GM19351 (cell line): ENCODE data around the gene NEUROG1.
"Not testable (repeated sequence)": the region's sequence is repeated elsewhere in the genome, so short reads cannot be mapped to it uniquely, and the experiment has no call there.

Experiments
- ATAC-seq: cut with Tn5 transposase; IDR thresholded peaks from one replicate; pipeline ENCODE4 v1.9.1; 2021; ENCODE audit warnings: mild to moderate bottlenecking, moderate library complexity; ENCODE audit not compliant: unreplicated experiment

NEUROG1 gene

DNA sequence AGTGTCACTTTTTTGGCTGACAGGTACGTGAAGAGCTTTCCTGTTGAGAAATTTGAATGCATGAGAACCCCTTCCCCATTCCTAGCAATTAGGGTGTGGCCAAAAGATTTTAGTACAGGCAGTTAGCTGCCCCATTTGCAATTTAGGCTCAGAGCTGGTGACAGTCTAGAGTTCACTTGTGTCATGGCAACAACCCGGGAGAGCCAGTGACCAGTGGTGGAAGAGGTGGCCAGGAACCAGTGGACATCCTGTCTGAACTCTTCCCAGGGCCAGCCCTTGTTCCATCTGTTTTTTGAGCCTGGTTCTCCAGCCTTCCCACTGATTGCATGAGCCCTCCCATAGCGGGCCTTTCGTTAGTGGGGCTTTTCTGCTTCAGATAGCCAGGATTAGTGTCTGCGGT lies 2.5 kb upstream of the NEUROG1 start:
- ATAC-seq = no peak

DNA sequence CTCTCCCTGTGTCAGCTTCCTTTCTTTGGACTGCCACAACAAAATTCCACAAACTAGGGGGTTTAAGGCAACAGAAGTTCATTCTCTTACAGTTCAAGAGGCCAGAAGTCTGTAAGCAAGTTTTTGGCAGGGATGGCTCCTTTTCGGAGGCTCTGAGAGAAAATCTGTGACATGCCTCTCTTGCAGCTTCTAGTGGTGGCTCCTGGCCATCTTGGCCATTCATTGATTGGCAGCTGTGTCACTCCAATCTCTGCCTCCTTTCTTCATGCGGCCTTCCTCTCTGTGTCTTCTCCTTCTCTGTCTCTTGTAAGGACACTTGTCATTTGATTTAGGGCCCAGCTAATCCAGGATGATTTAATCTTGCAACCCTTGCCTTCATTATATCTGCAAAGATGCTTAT lies 2.0 kb upstream of the NEUROG1 start:
- no peak for ATAC-seq

DNA sequence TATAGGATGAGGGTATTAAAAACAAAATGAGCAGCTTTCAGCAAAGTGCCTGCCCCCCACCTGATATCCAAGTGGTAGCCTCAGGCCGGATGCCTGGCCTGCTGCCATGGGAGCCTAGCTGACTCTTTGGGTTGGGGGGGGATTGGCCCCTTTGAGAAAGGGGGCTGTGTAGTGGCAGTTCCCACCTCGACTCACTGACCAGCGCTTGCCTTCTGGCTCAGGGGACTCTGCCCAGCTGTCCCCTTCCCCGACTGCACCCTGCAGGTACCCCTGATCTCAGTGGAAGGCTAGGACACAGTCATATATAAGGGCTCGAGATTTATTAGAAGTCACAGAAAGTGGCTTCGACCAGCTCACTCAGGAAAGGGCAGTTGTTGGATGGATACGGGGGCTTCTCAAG lies 1.5 kb upstream of the NEUROG1 start:
- no peak for ATAC-seq

DNA sequence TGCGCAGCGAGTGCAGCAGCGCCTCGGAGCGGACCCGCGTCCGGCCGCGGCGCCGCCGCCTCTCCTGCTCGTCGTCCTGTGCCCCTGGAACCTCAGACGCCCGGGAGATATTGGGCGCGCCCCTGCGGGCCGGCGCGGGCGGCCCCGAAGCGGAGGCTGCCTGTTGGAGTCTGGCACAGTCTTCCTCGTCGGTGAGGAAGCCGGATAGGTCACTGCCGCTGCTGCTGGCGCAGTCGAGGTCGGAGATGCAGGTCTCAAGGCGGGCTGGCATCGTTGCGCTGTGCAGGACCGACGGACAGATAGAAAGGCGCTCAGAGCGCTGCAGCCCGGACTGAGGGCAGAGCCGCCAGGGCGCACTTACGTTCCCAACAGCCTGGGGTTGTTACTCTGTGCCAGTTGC lies 344 bp downstream of the NEUROG1 start:
- ATAC-seq = no peak

DNA sequence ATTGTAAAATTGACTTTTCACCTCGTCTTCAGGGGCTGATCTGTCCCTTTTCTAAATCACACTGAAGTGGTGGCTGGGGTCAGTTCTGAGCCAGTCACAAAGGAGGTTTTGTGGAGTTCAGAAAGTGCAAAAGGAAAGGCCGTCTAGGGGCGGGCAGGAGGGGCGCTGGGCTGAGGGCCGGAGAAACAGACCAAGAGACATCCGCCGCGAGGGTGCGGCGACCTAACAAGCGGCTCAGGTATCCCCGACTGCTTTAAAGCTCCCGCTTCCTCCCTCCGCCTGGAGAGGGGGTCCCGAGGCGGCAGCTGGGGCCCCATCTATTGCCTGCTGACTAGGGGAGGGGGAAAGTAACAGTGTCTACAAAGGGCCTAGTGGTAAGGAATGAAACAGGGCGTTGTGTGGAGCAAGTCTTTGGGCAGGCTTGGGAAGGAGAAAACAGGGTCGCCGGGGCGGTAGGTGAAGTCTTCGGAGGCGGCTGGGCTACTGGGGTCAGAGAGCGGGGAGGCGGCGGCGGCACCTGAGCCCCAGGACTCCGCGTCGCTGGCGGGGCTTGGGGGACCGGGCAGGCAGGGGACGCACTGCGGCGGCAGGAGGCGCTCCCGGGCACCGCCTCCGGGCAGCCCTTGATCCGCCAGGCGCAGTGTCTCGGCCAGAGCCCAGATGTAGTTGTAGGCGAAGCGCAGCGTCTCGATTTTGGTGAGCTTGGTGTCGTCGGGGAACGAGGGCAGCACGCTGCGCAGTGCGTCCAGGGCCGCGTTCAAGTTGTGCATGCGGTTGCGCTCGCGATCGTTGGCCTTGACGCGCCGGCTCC lies 950 bp downstream of the NEUROG1 start:
- ATAC-seq = no peak

DNA sequence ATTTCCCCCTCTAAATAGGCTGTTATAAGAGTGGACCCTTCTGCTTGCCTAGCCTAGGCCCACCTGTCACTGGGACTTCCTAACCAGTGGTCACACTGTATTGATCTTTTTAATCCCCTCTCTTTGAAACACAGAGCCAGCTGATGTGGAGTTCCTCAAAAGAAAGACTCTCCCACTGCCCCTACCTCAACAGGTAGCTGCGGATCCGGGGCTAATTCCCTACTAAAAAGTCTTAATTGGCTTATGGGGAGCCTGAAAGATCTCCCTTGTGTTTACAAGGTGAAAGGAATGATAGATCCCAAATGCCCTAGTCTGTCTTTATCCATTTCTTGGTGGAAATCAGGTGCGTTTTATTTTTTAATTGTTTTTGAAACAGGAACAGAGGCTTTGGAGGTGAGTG lies 2.0 kb downstream of the NEUROG1 start:
- ATAC-seq = no peak

DNA sequence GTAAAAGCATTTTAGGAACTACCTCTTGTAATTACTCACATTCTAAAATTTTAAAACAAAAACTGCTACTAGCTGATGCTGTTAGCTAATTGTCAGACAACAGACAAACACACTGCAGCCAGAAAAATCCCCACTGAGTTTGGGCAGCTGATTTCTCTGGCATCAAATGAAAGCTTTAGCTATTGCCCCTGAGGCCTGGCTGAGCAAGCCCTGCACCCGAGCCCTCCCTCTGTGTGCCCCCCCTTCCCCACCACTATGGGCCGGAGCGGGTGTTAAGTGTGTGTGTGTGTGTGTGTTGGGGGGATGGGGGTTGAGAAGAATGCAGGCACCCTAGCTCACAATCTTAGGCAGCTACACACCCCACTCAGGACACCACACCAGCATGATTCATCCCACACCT lies 2.4 kb downstream of the NEUROG1 start:
- ATAC-seq = no peak

DNA sequence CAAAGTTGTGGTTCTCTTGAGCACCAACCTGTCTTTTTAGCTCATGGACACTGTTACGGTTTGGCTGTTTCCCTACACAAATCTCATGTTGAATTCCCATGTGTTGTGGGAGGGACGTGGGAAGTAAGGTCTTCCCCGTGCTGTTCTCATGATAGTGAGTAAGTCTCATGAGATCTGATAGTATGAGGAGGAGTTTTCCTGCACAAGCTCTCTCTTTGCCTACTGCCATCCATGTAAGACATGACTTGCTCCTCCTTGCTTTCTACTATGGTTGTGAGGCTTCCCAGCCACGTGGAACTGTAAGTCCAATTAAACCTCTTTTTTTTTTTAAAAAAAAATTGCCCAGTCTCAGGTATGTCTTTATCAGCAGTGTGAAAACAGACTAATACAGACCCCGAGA lies 6.2 kb downstream of the NEUROG1 start:
- ATAC-seq = not testable (repeated sequence)

DNA sequence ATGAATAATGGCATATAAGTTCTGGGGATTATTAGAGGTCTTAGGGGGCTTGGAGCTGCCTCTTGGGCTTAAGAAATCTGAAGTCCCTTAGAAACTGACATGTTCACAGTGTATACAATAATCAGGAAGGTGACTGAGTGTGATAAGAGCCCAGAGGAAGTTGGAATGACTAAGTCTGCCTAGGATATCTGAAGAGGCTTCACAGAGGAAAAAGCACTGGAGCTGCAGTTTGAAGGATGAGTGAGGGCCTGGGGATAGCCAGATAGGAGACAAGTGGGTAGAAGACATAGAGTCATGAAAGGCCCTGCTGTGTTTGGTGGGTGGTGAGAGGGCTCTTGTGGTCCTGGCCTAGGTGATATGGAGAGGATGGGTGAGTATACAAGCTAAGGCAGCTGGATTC lies 8.8 kb downstream of the NEUROG1 start:
- no peak for ATAC-seq

DNA sequence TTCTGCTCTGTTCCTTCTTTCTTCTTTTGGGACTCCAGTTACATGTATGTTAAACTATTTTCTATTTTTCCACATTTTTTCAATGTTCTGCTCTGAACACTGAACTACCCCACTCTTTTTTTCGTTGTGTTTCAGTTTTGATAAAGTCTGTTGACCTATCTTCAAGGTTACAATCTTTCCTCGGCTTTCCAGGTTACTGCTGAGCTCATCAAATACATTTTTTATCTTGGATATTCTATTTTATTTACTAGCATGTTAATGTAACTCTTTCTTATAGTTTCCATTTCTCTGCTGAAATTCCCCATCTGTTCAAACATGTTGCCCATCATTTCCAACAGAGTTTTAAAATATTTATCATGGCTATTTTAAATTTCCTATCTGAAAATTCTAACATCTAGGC lies 13.8 kb downstream of the NEUROG1 start:
- ATAC-seq = no peak

DNA sequence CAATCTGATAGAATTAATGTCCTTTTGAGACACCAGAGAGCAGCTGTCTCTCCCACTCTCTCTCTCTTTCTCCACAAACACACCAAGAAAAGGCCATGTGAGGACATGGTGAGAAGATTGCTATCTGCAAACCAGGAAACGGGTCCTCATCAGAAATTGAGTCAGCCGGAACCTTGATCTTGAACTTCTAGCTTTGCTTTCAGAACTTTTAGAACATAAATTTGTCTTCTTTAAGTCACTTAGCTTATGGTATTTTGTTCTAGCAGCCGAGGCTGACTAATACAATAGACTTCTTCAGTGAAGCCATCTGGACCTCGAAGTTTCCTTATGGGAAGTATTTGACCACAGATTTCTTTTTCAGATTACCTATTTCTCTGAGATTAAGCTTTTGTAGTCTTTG lies 18.1 kb downstream of the NEUROG1 start:
- no peak for ATAC-seq

DNA sequence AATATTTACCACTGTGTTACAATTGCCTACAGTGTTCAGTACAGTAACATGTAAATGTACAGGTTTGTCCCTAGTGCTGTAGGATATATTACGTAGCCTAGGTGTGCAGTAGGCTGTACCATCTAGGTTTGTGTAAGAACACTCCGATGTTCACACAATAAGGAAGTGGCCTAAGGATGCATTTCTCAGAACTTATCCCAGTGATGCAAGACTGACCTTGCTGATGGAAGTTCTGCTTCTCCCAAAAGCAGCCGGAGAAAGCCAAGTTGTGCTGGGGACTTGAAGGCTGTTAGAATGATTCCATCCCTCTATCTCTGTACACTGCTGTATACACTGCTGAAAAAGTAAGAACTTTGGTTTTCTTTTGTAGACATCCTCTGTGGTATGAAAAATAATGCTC lies 21.6 kb downstream of the NEUROG1 start:
- ATAC-seq = no peak

DNA sequence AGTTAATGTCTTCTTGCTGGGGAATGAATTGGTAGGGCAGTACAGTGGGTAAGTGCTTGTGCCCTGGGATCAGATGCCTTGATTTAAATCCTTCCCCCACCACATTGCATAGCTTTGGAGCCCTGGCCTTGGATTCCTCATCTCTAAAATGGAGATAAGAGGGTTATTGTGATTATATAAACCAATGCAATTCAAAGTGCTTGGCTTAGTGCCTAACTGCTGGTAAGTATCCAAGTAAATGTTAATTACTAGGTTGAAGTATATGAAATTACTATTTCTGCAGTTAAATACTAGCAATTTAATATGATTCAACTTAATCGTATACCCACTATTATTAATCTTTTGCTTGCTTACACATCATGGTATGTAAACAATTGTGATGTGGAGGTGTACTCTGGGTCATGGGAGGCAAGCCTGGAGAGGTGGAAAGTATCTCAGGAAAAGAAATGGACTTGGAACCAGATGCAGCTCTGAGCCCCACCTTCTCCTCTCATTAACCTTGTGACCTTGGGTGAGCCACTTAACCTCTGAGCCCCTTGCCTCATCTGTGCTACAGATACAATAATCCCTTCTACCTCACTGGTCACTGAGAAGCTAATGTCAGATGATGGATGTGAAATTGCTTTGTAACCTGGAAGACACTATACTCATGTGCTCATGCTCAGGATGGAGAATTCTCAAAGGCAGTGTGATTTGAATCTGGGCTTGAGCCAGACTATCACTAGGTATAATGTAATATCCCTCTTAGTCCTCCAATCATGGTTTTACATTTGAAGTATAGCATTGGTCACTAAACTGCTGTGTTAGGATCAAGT lies 23.8 kb downstream of the NEUROG1 start:
- ATAC-seq = no peak

DNA sequence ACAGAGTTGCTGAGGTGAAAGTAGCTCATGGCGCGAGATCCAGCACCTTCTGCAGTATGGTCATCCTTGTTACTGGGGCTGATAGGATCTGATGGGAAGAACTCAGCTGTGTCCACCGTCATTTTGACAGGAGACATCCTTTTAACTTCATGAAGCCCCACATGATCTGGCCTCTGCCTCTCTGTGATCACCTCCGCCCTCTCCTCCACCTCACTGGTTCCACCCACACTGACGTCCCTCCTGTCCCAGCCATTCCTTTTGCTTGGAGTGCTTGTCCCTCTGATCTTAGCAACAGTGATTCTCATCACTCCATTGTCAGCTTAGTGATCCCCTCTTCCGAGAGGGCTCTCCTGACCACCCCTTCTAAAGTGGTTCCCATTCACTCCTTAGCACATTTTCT lies 25.8 kb downstream of the NEUROG1 start:
- no peak for ATAC-seq

DNA sequence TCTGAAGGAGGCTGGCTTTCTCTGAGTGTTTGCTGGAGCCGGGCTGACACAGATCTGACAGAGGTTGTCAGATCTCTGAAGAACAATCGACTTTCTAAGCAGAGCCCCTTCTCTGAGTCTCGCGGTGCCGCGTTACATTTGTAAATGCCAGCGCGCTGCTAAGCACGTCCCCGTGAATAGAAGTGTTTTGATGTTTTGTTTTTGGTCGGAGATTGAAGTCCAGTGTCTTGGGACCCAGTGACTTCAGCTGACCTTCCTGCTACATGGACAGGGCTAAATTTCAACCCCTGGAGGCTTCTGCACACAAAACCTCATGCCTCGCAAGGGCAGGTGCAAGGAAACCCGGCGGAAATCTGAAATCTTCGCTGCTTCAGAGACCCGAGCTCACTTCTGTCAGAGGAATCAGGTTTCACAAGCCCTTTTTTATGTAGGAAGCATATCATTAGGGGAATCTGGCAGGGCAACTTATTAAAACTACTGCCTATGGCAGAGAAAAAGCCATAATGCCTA lies 27.2 kb downstream of the NEUROG1 start:
- no peak for ATAC-seq

DNA sequence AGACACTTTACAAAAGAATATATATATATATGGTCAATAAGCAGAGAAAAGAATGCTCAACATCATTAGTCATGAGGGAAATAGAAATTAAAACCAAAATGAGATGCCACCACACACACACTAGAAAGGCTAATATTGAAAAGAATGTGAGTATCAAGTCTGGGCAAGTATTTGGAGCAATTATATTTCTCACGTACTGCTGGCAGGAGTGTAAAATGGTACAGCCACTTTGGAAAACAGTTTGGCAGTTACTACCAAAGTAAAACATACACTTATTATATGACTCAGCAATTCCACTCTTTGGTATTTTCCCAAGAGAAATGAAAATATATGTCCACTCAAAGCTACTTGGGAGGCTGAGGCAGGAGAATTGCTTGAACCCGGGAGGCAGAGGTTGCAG lies 29.8 kb downstream of the NEUROG1 start:
- ATAC-seq = no peak

DNA sequence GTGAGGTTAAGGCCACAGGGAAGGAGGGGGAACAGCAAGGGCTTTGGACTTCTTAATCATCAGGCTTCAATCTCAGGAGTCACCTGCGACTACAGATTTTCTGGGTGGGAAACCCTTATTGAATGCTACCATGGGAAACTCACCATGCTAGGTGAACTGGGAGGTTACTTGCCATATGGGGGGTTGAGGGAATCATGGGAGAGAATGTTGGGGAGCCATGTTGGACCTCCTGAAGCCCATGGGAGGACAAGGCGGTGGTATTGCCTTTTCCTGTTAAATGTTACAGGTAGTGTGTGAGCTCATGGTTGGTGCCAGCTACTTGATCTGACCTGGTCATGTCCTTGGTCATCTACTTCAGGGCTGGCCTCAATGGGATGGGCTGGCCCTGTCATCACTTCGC lies 31.4 kb downstream of the NEUROG1 start:
- ATAC-seq = no peak

DNA sequence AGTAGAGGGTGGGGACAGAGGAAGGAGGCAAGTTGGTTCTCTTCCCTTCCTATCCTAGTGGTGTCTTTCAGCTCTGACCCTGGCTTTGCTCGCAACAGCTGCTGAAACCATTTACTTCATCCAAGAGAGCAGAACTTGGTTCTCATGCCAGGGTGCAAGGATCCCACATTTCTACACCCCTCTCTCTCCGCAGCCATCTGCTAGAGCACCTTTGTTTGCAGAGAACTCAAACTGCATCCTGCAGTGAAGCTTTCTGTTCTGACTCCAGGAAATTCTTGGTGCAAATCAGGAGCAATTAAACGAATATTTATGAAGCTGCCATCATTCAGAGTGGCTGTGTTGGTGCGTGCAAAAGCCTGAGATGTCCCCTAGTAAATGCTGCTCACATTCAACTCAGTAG lies 31.9 kb downstream of the NEUROG1 start:
- ATAC-seq = no peak

DNA sequence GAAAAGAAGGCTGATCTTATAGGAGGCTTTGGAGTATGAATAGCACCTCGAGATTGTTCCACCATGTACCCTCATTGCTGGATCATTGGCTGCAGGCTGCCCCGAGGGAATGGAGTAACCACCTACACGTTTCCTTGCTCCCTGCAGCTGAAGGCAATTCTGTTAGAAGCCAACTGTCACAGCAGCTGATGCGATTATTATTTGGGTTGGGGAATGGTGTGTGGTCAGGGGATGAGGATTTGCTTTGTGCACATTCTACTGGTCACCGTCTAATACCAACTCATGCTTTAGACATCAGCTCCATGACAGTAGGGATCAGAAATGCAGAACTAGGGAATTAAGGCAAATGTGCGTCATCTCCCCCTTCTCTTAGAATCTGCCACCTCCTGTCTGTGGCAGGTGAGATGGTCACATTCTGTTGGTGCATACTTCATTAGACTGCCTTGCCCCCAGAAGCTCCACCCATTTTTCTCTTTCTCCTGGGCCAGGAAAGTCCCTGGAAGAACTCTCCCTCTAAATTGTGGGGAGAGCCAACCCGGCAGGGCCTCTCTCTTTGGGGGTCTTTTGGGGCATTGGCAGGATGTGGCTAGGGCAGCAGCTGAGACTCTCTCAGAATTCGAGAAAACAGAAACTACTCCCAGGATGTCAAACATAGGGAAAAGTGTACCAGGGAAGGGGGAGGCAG lies 32.8 kb downstream of the NEUROG1 start:
- no peak for ATAC-seq

DNA sequence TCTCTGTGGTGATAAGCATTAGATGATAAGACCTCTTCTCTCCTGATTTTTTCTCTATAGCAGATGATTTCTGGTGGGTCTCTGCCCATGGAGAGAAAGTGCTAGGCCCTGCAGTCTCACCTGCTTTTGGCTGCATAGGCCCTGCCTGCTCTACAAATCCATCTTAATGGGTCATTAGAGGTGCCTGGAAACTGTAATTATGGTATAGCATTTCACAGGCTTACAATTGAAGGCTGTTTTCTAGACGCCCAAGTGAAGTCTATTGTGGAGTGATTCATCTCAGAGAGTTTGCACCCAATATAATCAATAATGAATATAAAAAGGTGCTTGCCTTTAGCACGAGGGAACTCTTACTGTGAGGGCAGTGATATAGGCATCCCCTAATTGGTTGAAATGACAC lies 33.8 kb downstream of the NEUROG1 start:
- no peak for ATAC-seq

DNA sequence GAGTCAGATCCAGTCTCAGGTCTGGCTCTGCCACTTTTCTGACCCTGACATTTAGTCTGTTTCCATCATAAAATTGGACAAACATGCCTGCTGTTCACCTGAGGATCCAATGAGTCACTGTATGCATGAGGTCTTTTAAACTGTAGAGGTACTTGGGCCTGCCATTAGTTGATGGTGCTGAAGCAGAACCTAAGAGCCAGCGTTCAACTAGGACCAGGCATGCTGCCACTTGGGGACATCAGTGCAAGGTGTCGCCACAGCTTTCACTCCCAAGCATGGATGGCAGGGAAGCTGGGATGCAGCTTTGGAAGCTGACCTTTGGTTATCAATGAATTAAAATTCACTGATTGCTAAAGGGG lies 37.1 kb downstream of the NEUROG1 start:
- no peak for ATAC-seq
